ENCODE measurements around the gene ZSCAN32.

GRCh38 chr16:3358871-3359270 is 41.9 kb downstream of the ZSCAN32 start:
- no peak for TF ChIP-seq CTCF (IDR thresholded peaks at IDR 0.05; ENCODE audit: low read depth, low read length)
- no peak for TF ChIP-seq POLR2A (IDR thresholded peaks at IDR 0.05; ENCODE audit: extremely low read depth, insufficient read length)
- TF ChIP-seq MAX (IDR thresholded peaks at IDR 0.05; ENCODE audit: low read depth, low read length) = no peak
